ENCODE measurements around the gene NOD1. TPM values are rescaled to one million over a fixed set of nuclear protein-coding genes. Genes with fewer than 3 reads are reported as not detected.

Gene NOD1
- total and polyA plus RNA-seq, 8 donors, result 2.3 to 18.3 (median 5.5) TPM

DNA sequence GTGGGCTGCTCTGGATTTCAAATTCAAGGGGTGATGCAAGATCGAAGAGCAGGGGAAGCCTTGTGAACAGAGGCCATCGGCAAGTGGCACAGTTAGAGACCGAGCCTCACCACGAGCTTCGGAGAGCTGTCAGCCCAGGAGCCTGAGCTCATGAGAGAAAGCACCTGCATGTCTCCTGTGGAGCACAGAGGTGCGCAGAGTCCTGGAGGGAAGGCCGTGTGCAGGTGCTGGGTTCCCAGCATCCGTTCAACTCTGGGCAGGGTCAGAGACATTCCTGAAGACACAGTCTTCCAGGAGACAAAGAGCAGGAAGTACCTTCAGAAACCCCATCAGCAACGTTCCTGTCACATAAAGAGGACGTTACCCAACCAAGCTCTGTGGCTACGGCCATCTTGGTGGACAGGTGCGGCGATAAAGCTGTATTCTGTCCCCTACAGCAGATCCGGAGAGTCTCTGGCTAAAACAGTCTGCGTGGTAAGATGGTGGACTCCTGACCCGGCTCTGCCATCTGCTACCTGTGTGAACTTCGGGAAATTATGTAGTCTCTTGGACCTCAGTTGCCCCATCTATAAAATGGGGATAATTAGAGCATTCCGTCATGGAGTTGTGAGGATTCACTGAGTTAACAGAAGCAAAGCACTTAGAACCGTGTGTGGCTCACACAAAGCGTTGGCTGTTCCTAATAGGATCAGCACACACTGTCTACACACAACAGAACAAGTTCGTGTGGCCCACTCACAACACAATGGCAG is 40.6 kb downstream of the NOD1 start:
- TF ChIP-seq POLR2AphosphoS5 (IDR thresholded peaks at IDR 0.05) (no peak), EP300 (IDR thresholded peaks at IDR 0.05) (no peak), POLR2A (IDR thresholded peaks at IDR 0.05) (no peak)
- TF ChIP-seq, protein P1, sequence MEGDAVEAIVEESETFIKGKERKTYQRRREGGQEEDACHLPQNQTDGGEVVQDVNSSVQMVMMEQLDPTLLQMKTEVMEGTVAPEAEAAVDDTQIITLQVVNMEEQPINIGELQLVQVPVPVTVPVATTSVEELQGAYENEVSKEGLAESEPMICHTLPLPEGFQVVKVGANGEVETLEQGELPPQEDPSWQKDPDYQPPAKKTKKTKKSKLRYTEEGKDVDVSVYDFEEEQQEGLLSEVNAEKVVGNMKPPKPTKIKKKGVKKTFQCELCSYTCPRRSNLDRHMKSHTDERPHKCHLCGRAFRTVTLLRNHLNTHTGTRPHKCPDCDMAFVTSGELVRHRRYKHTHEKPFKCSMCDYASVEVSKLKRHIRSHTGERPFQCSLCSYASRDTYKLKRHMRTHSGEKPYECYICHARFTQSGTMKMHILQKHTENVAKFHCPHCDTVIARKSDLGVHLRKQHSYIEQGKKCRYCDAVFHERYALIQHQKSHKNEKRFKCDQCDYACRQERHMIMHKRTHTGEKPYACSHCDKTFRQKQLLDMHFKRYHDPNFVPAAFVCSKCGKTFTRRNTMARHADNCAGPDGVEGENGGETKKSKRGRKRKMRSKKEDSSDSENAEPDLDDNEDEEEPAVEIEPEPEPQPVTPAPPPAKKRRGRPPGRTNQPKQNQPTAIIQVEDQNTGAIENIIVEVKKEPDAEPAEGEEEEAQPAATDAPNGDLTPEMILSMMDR (IDR thresholded peaks at IDR 0.05), result no peak
- Histone ChIP-seq H3K36me3 (peaks cover 14 to 49% (median 41%) of the 10 kb centered on the region in 4 donors), H3K4me3 (no peak overlapping the region), H3K27ac (no peak overlapping the region), H3K4me1 (peaks cover 6 to 26% (median 19%) of the 10 kb centered on the region in 4 donors), H3K27me3 (no peaks in the 10 kb centered on the region), H3K9me3 (no peaks in the 10 kb centered on the region)
- intact Hi-C loops (cut with DNase I; ENCODE audit: low total_unique reads), result no loop called here
- 91 to 96% (median 94%) methylated on average over 20 to 21 of the region's 21 CpGs for WGBS, 5 donors
- DNase-seq, result no peak

DNA sequence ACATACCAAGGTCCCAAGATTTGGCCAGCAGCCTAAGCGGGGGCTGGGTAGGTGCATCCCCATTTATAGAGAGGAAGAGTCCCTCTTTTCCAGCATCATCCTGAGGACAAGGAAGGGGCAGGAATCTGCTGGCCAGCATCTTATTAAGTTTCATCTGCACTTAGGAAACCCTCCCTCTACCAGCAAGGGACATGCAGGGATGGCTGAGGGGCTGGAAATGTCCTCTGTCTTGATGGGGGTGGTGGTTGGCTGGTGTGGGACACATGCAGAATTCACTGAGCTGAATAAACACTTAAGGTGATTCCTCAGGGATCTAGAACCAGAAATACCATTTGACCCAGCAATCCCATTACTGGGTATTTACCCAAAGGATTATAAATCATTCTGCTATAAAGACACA is 42.1 kb downstream of the NOD1 start:
- WGBS, 5 donors, result 88 to 100% (median 100%) methylated on average over 1 of the region's 1 CpG
- Histone ChIP-seq H3K27ac (no peak overlapping the region), H3K27me3 (no peaks in the 10 kb centered on the region), H3K4me3 (no peak overlapping the region), H3K9me3 (no peaks in the 10 kb centered on the region), H3K36me3 (peaks cover 14 to 49% (median 41%) of the 10 kb centered on the region in 4 donors), H3K4me1 (peaks cover 12 to 41% (median 32%) of the 10 kb centered on the region in 4 donors)
- no peak for DNase-seq
- intact Hi-C loops (cut with DNase I; ENCODE audit: low total_unique reads), result no loop called here
- TF ChIP-seq, protein P1 (IDR thresholded peaks at IDR 0.05), result no peak
- no peak for TF ChIP-seq POLR2A (IDR thresholded peaks at IDR 0.05)
- TF ChIP-seq EP300 (IDR thresholded peaks at IDR 0.05), result no peak
- TF ChIP-seq POLR2AphosphoS5 (IDR thresholded peaks at IDR 0.05), result no peak

DNA sequence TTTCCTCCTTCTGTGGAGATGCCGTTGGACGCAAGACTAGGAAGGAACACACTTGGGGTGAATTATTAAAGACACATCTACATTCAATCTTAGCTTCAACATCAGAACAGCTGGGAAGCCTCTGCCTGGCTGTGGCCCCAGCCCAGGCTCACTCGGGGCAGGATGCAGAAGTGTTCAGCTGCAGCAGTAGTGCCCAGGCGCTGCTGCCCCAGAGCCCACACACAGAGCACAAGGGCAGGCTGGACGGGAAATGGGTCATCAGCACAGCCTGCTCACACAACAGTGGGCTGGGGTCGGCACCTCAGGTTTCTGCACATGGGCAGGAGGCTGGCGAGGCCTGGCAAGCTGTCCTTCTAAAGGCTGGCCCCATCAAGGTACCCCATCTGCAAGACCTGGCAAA is 42.5 kb downstream of the NOD1 start:
- no peak overlapping the region for H3K4me3 ChIP-seq
- DNase-seq, result no peak
- H3K4me1 ChIP-seq, result peaks cover 17 to 46% (median 36%) of the 10 kb centered on the region in 4 donors
- peaks cover 14 to 49% (median 41%) of the 10 kb centered on the region in 4 donors for H3K36me3 ChIP-seq
- no peaks in the 10 kb centered on the region for H3K27me3 ChIP-seq
- intact Hi-C loops (cut with DNase I; ENCODE audit: low total_unique reads), result no loop called here
- 84 to 91% (median 87%) methylated on average over 3 to 7 of the region's 7 CpGs for WGBS, 5 donors
- H3K27ac ChIP-seq, result no peak overlapping the region
- TF ChIP-seq POLR2AphosphoS5 (IDR thresholded peaks at IDR 0.05), result no peak
- H3K9me3 ChIP-seq, result no peaks in the 10 kb centered on the region

DNA sequence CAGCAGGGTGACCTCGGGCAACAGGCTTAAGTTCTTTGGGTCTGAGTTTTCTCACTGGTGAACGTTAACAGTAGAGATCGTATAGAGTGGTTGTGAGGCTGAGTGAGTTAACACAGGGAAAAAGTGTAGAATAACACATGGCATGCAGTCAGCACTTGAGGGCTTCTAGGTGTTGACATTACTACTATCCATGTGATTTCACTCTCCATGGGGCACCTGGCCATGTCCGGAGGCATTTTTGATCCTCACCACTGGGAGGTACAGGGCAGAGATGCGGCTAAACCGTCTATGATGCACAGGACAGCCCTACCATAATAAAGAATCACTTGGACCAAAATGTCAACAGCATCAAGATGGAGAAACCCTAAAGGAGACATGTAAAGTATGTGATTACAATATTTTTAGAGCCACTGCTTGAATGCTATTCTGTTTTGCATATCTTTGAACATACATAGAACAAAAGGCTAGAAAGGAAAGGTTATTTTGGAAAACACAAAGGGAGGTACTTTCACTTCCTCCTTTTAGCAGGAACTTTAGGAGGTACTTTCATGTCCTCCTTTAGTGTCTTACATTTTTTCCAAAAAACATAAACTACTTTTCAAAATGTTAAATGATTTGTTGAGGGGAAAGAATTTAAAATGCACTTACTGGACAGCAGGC is 44.3 kb downstream of the NOD1 start:
- H3K27me3 ChIP-seq, result no peaks in the 10 kb centered on the region
- intact Hi-C loops (cut with DNase I; ENCODE audit: low total_unique reads), result no loop called here
- H3K9me3 ChIP-seq, result no peaks in the 10 kb centered on the region
- no peak overlapping the region for H3K4me3 ChIP-seq
- peak overlapping the region in 2 of 5 donors; percentile 77 to 79 for H3K27ac ChIP-seq
- 68 to 85% (median 76%) methylated on average over 6 of the region's 6 CpGs for WGBS, 5 donors
- no peak for TF ChIP-seq EP300 (IDR thresholded peaks at IDR 0.05)
- TF ChIP-seq, protein P1 (IDR thresholded peaks at IDR 0.05), result no peak
- no peak for TF ChIP-seq POLR2A (IDR thresholded peaks at IDR 0.05)
- no peak for TF ChIP-seq POLR2AphosphoS5 (IDR thresholded peaks at IDR 0.05)
- H3K4me1 ChIP-seq, result peaks cover 27 to 64% (median 52%) of the 10 kb centered on the region in 4 donors
- DNase-seq, result no peak
- peaks cover 14 to 54% (median 47%) of the 10 kb centered on the region in 4 donors for H3K36me3 ChIP-seq
